Measurements from ENCODE around the gene FDXR. TPM values are rescaled to one million over a fixed set of nuclear protein-coding genes. Genes with fewer than 3 reads are reported as not detected.
"Not testable (repeated sequence)": the region's sequence is repeated elsewhere in the genome, so short reads cannot be mapped to it uniquely, and the experiment has no call there.

FDXR gene
- total and polyA plus RNA-seq, 9 donors: 2.4 to 5.4 (median 3.0) TPM

DNA sequence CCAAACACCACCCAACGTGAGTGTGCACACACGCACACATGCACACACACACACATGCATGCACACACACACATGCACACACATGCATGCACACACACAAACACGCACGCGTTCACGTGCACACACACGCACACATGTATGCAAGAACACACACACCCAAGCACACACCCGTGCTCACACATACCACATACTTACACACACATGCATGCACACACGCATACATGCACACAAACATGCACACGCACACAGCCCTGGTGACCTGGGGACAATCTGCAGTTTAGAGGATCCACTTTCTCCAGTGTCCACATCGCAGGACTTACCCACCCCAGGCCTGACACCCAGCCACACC is 44.0 kb upstream of the FDXR start:
- H3K4me1 ChIP-seq (ENCODE audit: control insufficient read depth, insufficient read depth, low read length): peaks cover 3% of the 10 kb centered on the region
- peaks cover 37% of the 10 kb centered on the region for H3K27me3 ChIP-seq (ENCODE audit: control insufficient read depth, insufficient read depth, low read length)
- DNase-seq: no peak
- H3K9me3 ChIP-seq (replicated peaks; ENCODE audit: control insufficient read depth, low read depth, low read length): no peaks in the 10 kb centered on the region
- H3K4me3 ChIP-seq (ENCODE audit: low read length): no peak overlapping the region
- no peaks in the 10 kb centered on the region for H3K36me3 ChIP-seq (ENCODE audit: control insufficient read depth, insufficient read depth, low read length)
- 92% methylated on average over 11 of the region's 11 CpGs for whole genome bisulfite sequencing (ENCODE audit: insufficient coverage)
- H3K27ac ChIP-seq (ENCODE audit: low read length): no peak overlapping the region

GRCh38 chr17:74916136-74916850 is 43.5 kb upstream of the FDXR start:
- DNase-seq: no peak
- Histone ChIP-seq H3K27me3 (ENCODE audit: control insufficient read depth, insufficient read depth, low read length) (peaks cover 31% of the 10 kb centered on the region), H3K27ac (ENCODE audit: low read length) (no peak overlapping the region), H3K36me3 (ENCODE audit: control insufficient read depth, insufficient read depth, low read length) (no peaks in the 10 kb centered on the region), H3K4me1 (ENCODE audit: control insufficient read depth, insufficient read depth, low read length) (peaks cover 3% of the 10 kb centered on the region), H3K4me3 (ENCODE audit: low read length) (no peak overlapping the region), H3K9me3 (replicated peaks; ENCODE audit: control insufficient read depth, low read depth, low read length) (no peaks in the 10 kb centered on the region)
- 68% methylated on average over 11 of the region's 13 CpGs for WGBS (ENCODE audit: insufficient coverage)

- H3K4me1 ChIP-seq (ENCODE audit: control insufficient read depth, insufficient read depth, low read length); H3K9me3 ChIP-seq (replicated peaks; ENCODE audit: control insufficient read depth, low read depth, low read length); H3K36me3 ChIP-seq (ENCODE audit: control insufficient read depth, insufficient read depth, low read length); H3K4me3 ChIP-seq (ENCODE audit: low read length); DNase-seq; H3K27ac ChIP-seq (ENCODE audit: low read length); H3K27me3 ChIP-seq (ENCODE audit: control insufficient read depth, insufficient read depth, low read length): not testable (repeated sequence)
- WGBS (ENCODE audit: insufficient coverage): 40% methylated on average over 2 of the region's 8 CpGs
These were observed 38.6 kb upstream of the FDXR start for GRCh38 chr17:74911423-74911822.

- not testable (repeated sequence) for H3K9me3 ChIP-seq (replicated peaks; ENCODE audit: control insufficient read depth, low read depth, low read length); DNase-seq; H3K27ac ChIP-seq (ENCODE audit: low read length); H3K36me3 ChIP-seq (ENCODE audit: control insufficient read depth, insufficient read depth, low read length); H3K27me3 ChIP-seq (ENCODE audit: control insufficient read depth, insufficient read depth, low read length); H3K4me3 ChIP-seq (ENCODE audit: low read length); H3K4me1 ChIP-seq (ENCODE audit: control insufficient read depth, insufficient read depth, low read length)
- 68% methylated on average over 4 of the region's 4 CpGs for WGBS (ENCODE audit: insufficient coverage)
These were observed 36.3 kb upstream of the FDXR start for GRCh38 chr17:74909097-74909496.

DNA sequence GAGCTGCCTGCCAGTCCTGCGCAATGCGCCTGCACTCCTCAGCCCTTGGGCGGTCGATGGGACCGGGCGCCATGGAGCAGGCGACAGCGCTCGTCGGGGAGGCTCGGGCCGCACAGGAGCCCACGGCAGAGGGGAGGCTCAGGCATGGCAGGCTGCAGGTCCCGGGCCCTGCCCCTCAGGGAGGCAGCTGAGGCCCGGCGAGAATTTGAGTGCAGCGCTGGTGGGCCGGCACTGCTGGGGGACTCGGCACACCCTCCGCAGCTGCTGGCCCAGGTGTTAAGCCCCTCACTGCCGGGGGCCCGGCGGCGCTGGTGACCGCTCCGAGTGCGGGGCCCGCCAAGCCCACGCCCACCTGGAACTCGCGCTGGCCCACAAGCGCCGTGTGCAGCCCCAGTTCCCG is 34.2 kb upstream of the FDXR start:
- Histone ChIP-seq H3K4me3 (ENCODE audit: low read length) (no peak overlapping the region), H3K36me3 (ENCODE audit: control insufficient read depth, insufficient read depth, low read length) (no peaks in the 10 kb centered on the region), H3K27me3 (ENCODE audit: control insufficient read depth, insufficient read depth, low read length) (peaks cover 19% of the 10 kb centered on the region), H3K4me1 (ENCODE audit: control insufficient read depth, insufficient read depth, low read length) (no peaks in the 10 kb centered on the region), H3K27ac (ENCODE audit: low read length) (no peak overlapping the region), H3K9me3 (replicated peaks; ENCODE audit: control insufficient read depth, low read depth, low read length) (no peaks in the 10 kb centered on the region)
- WGBS (ENCODE audit: insufficient coverage): 94% methylated on average over 32 of the region's 34 CpGs
- no peak for DNase-seq

DNA sequence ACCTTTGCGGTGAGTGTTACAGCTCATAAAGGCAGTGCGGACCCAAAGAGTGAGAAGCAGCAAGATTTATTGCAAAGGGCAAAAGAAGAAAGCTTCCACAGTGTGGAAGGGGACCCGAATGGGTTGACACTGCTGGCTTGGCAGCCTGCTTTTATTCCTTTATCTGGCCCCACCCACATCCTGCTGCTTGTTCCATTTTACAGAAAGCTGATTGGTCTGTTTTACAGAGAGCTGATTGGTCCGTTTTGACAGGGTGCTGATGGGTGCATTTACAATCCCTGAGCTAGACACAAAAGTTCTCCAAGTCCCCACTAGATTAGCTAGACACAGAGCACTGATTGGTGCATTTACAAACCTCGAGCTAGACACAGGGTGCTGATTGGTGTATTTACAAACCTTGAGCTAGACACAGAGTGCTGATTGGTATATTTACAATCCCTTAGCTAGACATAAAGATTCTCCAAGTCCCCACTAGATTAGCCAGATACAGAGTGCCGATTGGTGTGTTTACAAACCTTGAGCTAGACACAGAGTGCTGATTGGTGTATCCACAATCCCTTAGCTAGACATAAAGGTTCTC is 33.5 kb upstream of the FDXR start:
- not testable (repeated sequence) for H3K4me1 ChIP-seq (ENCODE audit: control insufficient read depth, insufficient read depth, low read length); H3K9me3 ChIP-seq (replicated peaks; ENCODE audit: control insufficient read depth, low read depth, low read length); H3K4me3 ChIP-seq (ENCODE audit: low read length); H3K36me3 ChIP-seq (ENCODE audit: control insufficient read depth, insufficient read depth, low read length); H3K27ac ChIP-seq (ENCODE audit: low read length); DNase-seq
- H3K27me3 ChIP-seq (ENCODE audit: control insufficient read depth, insufficient read depth, low read length): peaks cover 22% of the 10 kb centered on the region
- WGBS (ENCODE audit: insufficient coverage): 61% methylated on average over 3 of the region's 6 CpGs

- 67% methylated on average over 2 of the region's 7 CpGs for WGBS (ENCODE audit: insufficient coverage)
- peaks cover 30% of the 10 kb centered on the region for H3K27me3 ChIP-seq (ENCODE audit: control insufficient read depth, insufficient read depth, low read length)
- no peak for DNase-seq
These were observed 32.1 kb upstream of the FDXR start for GRCh38 chr17:74904687-74905409.

DNA sequence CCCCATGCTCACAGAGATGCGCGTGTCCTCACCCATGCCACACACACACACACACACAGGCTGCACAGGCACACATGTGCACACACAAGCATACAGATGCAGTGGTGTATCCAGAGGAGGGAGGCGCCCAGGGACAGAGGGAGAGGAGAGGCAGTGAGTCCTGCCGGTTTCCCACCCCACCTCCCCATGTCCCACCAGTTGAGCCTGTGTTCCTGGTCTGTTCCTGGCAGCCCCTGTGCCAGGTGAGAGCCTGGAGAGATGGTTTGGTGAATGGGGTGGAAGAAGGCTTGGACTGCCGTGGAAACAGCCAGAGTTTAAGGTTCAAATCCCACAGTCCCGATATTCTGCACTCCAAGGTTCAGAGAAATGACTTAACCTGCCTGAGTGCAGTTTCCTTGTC is 30.9 kb upstream of the FDXR start:
- H3K36me3 ChIP-seq (ENCODE audit: control insufficient read depth, insufficient read depth, low read length): no peaks in the 10 kb centered on the region
- H3K27ac ChIP-seq (ENCODE audit: low read length): no peak overlapping the region
- DNase-seq: no peak
- peaks cover 37% of the 10 kb centered on the region for H3K27me3 ChIP-seq (ENCODE audit: control insufficient read depth, insufficient read depth, low read length)
- no peak overlapping the region for H3K4me3 ChIP-seq (ENCODE audit: low read length)
- no peaks in the 10 kb centered on the region for H3K4me1 ChIP-seq (ENCODE audit: control insufficient read depth, insufficient read depth, low read length)
- H3K9me3 ChIP-seq (replicated peaks; ENCODE audit: control insufficient read depth, low read depth, low read length): no peaks in the 10 kb centered on the region
- 76% methylated on average over 2 of the region's 6 CpGs for WGBS (ENCODE audit: insufficient coverage)

More at GRCh38 chr17:74904687-74905409, 32.1 kb upstream of the FDXR start:
- Histone ChIP-seq H3K36me3 (ENCODE audit: control insufficient read depth, insufficient read depth, low read length) (no peaks in the 10 kb centered on the region), H3K9me3 (replicated peaks; ENCODE audit: control insufficient read depth, low read depth, low read length) (no peaks in the 10 kb centered on the region), H3K27ac (ENCODE audit: low read length) (no peak overlapping the region), H3K4me1 (ENCODE audit: control insufficient read depth, insufficient read depth, low read length) (no peaks in the 10 kb centered on the region), H3K4me3 (ENCODE audit: low read length) (no peak overlapping the region)

DNA sequence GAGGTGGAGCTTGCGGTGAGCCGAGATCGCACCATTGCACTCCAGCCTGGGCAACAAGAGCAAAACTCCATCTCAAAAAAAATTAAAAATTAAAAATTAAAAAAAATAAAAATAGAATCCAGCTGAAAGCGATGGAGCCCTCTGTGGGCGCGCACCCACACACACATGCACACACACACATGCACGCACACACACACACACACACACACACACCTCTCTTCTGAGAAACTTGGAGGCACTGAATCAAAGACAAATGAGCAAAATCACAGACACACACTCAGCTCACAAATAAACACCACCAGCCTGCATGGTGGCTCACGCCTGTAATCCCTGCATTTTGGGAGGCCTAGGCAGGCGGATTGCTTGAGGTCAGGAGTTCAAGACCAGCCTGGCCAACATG is 30.2 kb upstream of the FDXR start:
- Histone ChIP-seq H3K36me3 (ENCODE audit: control insufficient read depth, insufficient read depth, low read length) (no peaks in the 10 kb centered on the region), H3K4me1 (ENCODE audit: control insufficient read depth, insufficient read depth, low read length) (no peaks in the 10 kb centered on the region), H3K9me3 (replicated peaks; ENCODE audit: control insufficient read depth, low read depth, low read length) (no peaks in the 10 kb centered on the region), H3K4me3 (ENCODE audit: low read length) (no peak overlapping the region), H3K27me3 (ENCODE audit: control insufficient read depth, insufficient read depth, low read length) (peaks cover 40% of the 10 kb centered on the region), H3K27ac (ENCODE audit: low read length) (no peak overlapping the region)
- 91% methylated on average over 4 of the region's 9 CpGs for WGBS (ENCODE audit: insufficient coverage)
- no peak for DNase-seq

DNA sequence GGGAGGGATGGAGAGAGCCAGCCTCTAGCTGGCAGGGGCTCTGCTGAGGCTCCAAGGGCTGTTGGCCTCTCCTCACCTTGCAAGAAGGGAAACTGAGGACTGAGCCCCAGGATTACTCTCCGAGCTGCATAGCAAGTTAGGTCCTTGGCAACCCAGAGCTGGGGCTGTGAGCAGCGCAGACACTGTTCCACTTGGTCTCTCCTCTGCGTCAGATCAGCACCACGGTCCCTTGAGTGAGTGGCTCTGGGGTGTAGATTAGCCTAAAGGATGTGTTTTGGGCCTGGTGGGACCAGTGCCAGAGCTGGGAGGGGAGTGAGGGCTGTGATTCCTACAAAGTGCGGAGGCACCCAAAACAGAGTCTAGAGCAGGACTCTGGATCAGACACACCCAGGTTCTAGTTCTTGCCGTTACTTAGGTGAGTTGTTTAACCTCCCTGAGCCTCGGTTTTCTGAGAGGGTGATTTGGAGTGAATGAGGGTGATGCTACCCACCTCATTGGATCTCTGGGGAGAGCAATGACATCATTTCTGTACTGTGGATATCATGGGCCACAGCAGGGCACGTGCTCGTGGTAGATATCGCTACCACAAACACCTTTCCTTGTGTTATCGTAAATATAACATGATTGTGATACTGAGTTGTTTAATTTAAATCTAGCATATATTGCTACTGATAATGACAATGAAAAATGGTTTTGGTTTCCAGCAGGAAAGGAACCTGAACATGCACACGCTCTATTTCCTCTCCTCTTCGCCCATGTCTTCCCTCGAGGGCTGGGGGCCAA is 28.8 kb upstream of the FDXR start:
- 67% methylated on average over 8 of the region's 14 CpGs for WGBS (ENCODE audit: insufficient coverage)
- H3K9me3 ChIP-seq (replicated peaks; ENCODE audit: control insufficient read depth, low read depth, low read length): no peaks in the 10 kb centered on the region
- no peak overlapping the region for H3K27ac ChIP-seq (ENCODE audit: low read length)
- peaks cover 44% of the 10 kb centered on the region for H3K27me3 ChIP-seq (ENCODE audit: control insufficient read depth, insufficient read depth, low read length)
- H3K36me3 ChIP-seq (ENCODE audit: control insufficient read depth, insufficient read depth, low read length): no peaks in the 10 kb centered on the region
- H3K4me3 ChIP-seq (ENCODE audit: low read length): no peak overlapping the region
- no peak for DNase-seq
- no peaks in the 10 kb centered on the region for H3K4me1 ChIP-seq (ENCODE audit: control insufficient read depth, insufficient read depth, low read length)
